GM12878 (cell line): ENCODE measurements around the gene SSC4D. TPM values are rescaled to one million over a fixed set of nuclear protein-coding genes. Genes with fewer than 3 reads are reported as not detected.

Experiments used
- ATAC-seq: fragments of 200-7000 bp; cut with Tn5 transposase; 3 replicates; pipeline ENCODE4 v1.9.1; 2020; ENCODE audit warnings: mild to moderate bottlenecking, moderate library complexity
- BruUV-seq: library from RNA; stranded (reverse); fragments of 400-500 nt; replicated peaks from 2 replicates; lab custom pipeline; 2021; lab: Mats Ljungman, UMichigan
- CTCF ChIA-PET: fragments of 300-600 bp; sonication (Branson Sonifier 250); formaldehyde crosslinking; extraction: SDS; loops from one replicate; lab custom pipeline; 2021; ENCODE audit warnings: inconsistent platforms; lab: Yijun Ruan, JAX
- POLR2A ChIA-PET: fragments of 350-600 bp; formaldehyde crosslinking; extraction: SDS; loops from one replicate; lab custom pipeline; 2021; ENCODE audit warnings: inconsistent platforms; lab: Charles Lee
- RAD21 ChIA-PET: fragments of 300-600 bp; sonication (Branson Sonifier 250); formaldehyde crosslinking; loops from one replicate; lab custom pipeline; 2023; ENCODE audit warnings: antibody characterized with exemption; ENCODE audit not compliant: unreplicated experiment; lab: Charles Lee
- SMC1A ChIA-PET: fragments of 300-600 bp; sonication (Branson Sonifier 250); formaldehyde crosslinking; loops from one replicate; lab custom pipeline; 2023; ENCODE audit not compliant: unreplicated experiment, uncharacterized antibody; lab: Charles Lee
- DNase-seq: peaks from one replicate; pipeline ENCODE4 v3.0.0-alpha.2; 2011; ENCODE audit warnings: low read depth, low spot score
- FAIRE-seq: peaks from 3 replicates; lab custom pipeline; 2011; peaks lifted over from hg19 to GRCh38; lab: Jason Lieb, UNC
- H2AFZ ChIP-seq: 2 replicates; pipeline ENCODE4 v1.6.0; 2011; ENCODE audit warnings: low read depth, low read length, control low read depth; ENCODE audit not compliant: control insufficient read depth
- H3K27ac ChIP-seq: 2 replicates; pipeline ENCODE4 v1.5.1; 2011; ENCODE audit warnings: control low read depth; ENCODE audit not compliant: control insufficient read depth, insufficient read depth
- H3K27me3 ChIP-seq, 2 experiments: replicated peaks in 1 of 2; 2 replicates each; pipeline versions ENCODE4 v1.6.0 to v1.6.1; 2011; ENCODE audit warnings: low read length in 1 of 2; ENCODE audit not compliant: control insufficient read depth in 2 of 2, insufficient read depth in 2 of 2
- H3K36me3 ChIP-seq, 2 experiments: 2 replicates each; pipeline ENCODE4 v1.5.1; 2011; ENCODE audit warnings: low read length in 1 of 2; ENCODE audit not compliant: control insufficient read depth in 2 of 2, insufficient read depth in 2 of 2
- H3K4me1 ChIP-seq: 2 replicates; pipeline ENCODE4 v1.6.1; 2011; ENCODE audit warnings: mild to moderate bottlenecking, low read length, moderate library complexity, mixed read lengths; ENCODE audit not compliant: control insufficient read depth, insufficient read depth
- H3K4me2 ChIP-seq: 2 replicates; pipeline ENCODE4 v1.6.0; 2011; ENCODE audit warnings: control low read depth; ENCODE audit not compliant: control insufficient read depth, insufficient read depth
- H3K4me3 ChIP-seq: fragments of 200-600 bp; sonication (generic); 2 replicates; pipeline ENCODE4 v1.5.1; 2016
- H3K79me2 ChIP-seq: 2 replicates; pipeline ENCODE4 v1.6.0; 2011; ENCODE audit warnings: low read length; ENCODE audit not compliant: control insufficient read depth, insufficient read depth
- H3K9ac ChIP-seq: 2 replicates; pipeline ENCODE4 v1.8.0; 2011; ENCODE audit warnings: low read length, control low read depth, mixed read lengths; ENCODE audit not compliant: control insufficient read depth, insufficient read depth
- H3K9me3 ChIP-seq: replicated peaks from 3 replicates; pipeline ENCODE4 v1.5.1; 2011; ENCODE audit warnings: mild to moderate bottlenecking, low read length; ENCODE audit not compliant: control insufficient read depth, insufficient read depth
- H4K20me1 ChIP-seq: 2 replicates; pipeline ENCODE4 v1.6.0; 2011; ENCODE audit not compliant: control insufficient read depth, insufficient read depth
- BACH1 ChIP-seq: fragments of 450-650 bp; IDR thresholded peaks from 2 replicates; pipeline ENCODE4 v1.6.1; 2017; ENCODE audit warnings: mild to moderate bottlenecking, borderline replicate concordance
- BRCA1 ChIP-seq: IDR thresholded peaks from 2 replicates; pipeline ENCODE4 v1.6.1; 2011; ENCODE audit warnings: low read depth, low read length, improper control_type of control experiment
- EGR1 ChIP-seq, 2 experiments: IDR thresholded peaks; 1 replicate in 1 of 2; 2 replicates in 1 of 2; pipeline ENCODE4 v1.6.1; 2011 to 2012; ENCODE audit warnings: low read depth in 2 of 2, low read length in 2 of 2, borderline replicate concordance in 1 of 2, mild to moderate bottlenecking in 1 of 2, moderate library complexity in 1 of 2
- IKZF2 ChIP-seq, 2 experiments: fragments of 450-650 bp; IDR thresholded peaks; 2 replicates each; pipeline ENCODE4 v1.6.1; 2017; ENCODE audit warnings: mild to moderate bottlenecking in 2 of 2, moderate library complexity in 2 of 2
- MTA2 ChIP-seq: fragments of 450-650 bp; IDR thresholded peaks from 2 replicates; pipeline ENCODE4 v1.6.1; 2016; ENCODE audit warnings: low read depth, mild to moderate bottlenecking, moderate library complexity
- POLR2AphosphoS5 ChIP-seq: IDR thresholded peaks from 2 replicates; pipeline ENCODE4 v1.6.1; 2011; ENCODE audit warnings: mild to moderate bottlenecking, low read length, inconsistent platforms
- SMARCA5 ChIP-seq: fragments of 450-650 bp; IDR thresholded peaks from 2 replicates; pipeline ENCODE4 v1.6.1; 2017; ENCODE audit warnings: mild to moderate bottlenecking
- TAF1 ChIP-seq: IDR thresholded peaks from 2 replicates; pipeline ENCODE4 v1.6.1; 2011; ENCODE audit warnings: mild to moderate bottlenecking, low read depth, low read length, borderline replicate concordance
- USF1 ChIP-seq: IDR thresholded peaks from 2 replicates; pipeline ENCODE4 v1.6.1; 2011; ENCODE audit warnings: borderline replicate concordance, low read depth, mild to moderate bottlenecking, moderate library complexity, mixed read lengths, low read length; ENCODE audit not compliant: insufficient read depth; ENCODE audit errors: extremely low read length
- YBX1 ChIP-seq: fragments of 450-650 bp; IDR thresholded peaks from 2 replicates; pipeline ENCODE4 v1.6.1; 2016; ENCODE audit warnings: antibody characterized with exemption
- ZBTB40 ChIP-seq: fragments of 450-650 bp; IDR thresholded peaks from 2 replicates; pipeline ENCODE4 v1.6.1; 2016; ENCODE audit warnings: mild to moderate bottlenecking, moderate library complexity, borderline replicate concordance
- WGBS: methylation state at CpG from one replicate; pipeline ENCODE4 v1.1.6; 2016; ENCODE audit warnings: low lambda C conversion rate; ENCODE audit not compliant: insufficient replicate concordance, insufficient coverage; ENCODE audit errors: missing lambda C conversion rate; 5-methylcytosine and 5-hydroxymethylcytosine counted together
- in situ Hi-C: fragments of 300-500 bp; cut with MboI; formaldehyde crosslinking; loops from 9 replicates; pipeline ENCODE4 v1.14.3; 2018; ENCODE audit warnings: mixed read lengths
- intact Hi-C: fragments of 100-400 bp; cut with micrococcal nuclease; formaldehyde crosslinking; loops from one replicate; pipeline ENCODE4 v1.14.2; 2022; ENCODE audit not compliant: unreplicated experiment
- polyA plus RNA-seq, 11 experiments: library from polyadenylated mRNA; depleted of rRNA in 4 of 11; unstranded in 6 of 11; stranded (reverse) in 5 of 11; fragments of >200 nt; fragmentation: Nextera tagmentation in 4 of 11; fragmentation: Illumina TruSeq in 1 of 11; extraction: Ambion mirVana in 4 of 11; extraction: Trizol in 1 of 11; gene quantifications; 1 replicate in 1 of 11; 2 replicates in 10 of 11; pipeline versions ENCODE4 v1.2.1 to v1.2.3, GENCODE V29; 2011 to 2016; ENCODE audit warnings: inconsistent platforms in 2 of 11, missing spikeins in 2 of 11, low read depth in 1 of 11
- total RNA-seq, 4 experiments: library from RNA; depleted of rRNA in 3 of 4; stranded (reverse); fragments of >200 nt in 3 of 4; fragmentation: Illumina TruSeq in 1 of 4; extraction: Trizol in 1 of 4; gene quantifications; 2 replicates each; pipeline versions ENCODE4 v1.2.1 to v1.2.3, GENCODE V29; 2013 to 2021
- TF ChIP-seq, protein P1 (sequence below): fragments of 150-350 bp; IDR thresholded peaks from 2 replicates; pipeline ENCODE4 v1.6.1; 2014; ENCODE audit warnings: mild to moderate bottlenecking, low read depth, low read length
- TF ChIP-seq, protein P2 (sequence below): fragments of 450-650 bp; formaldehyde crosslinking; IDR thresholded peaks from 2 replicates; pipeline ENCODE4 v1.4.0; 2022; ENCODE audit warnings: mild to moderate bottlenecking, moderate library complexity

Gene SSC4D
- total and polyA plus RNA-seq, 10 of the 15 experiments (the other 5 are each of a cell fraction or from before 2014, with no cell fraction given) = 0.08 to 0.79 (median 0.25) TPM; not detected in 1

- no TSS peak for BruUV-seq
- Histone ChIP-seq H3K27ac (no peak overlapping the region), H3K4me3 (no peak overlapping the region), H3K79me2 (no peaks in the 10 kb centered on the region), H3K36me3 (no peaks in the 10 kb centered on the region), H3K9me3 (no peaks in the 10 kb centered on the region), H3K4me2 (no peak overlapping the region), H3K27me3 (no peaks in the 10 kb centered on the region), H3K9ac (no peak overlapping the region), H4K20me1 (no peaks in the 10 kb centered on the region), H2AFZ (no peak overlapping the region), H3K4me1 (peaks cover 13% of the 10 kb centered on the region)
- intact Hi-C loops (no loop called here), in situ Hi-C loops (no loop called here)
- ATAC-seq (no peak), DNase-seq (no peak), FAIRE-seq (no peak)
- CTCF ChIA-PET = no interaction called here
- POLR2A ChIA-PET = no interaction called here
- TF ChIP-seq, protein P1, sequence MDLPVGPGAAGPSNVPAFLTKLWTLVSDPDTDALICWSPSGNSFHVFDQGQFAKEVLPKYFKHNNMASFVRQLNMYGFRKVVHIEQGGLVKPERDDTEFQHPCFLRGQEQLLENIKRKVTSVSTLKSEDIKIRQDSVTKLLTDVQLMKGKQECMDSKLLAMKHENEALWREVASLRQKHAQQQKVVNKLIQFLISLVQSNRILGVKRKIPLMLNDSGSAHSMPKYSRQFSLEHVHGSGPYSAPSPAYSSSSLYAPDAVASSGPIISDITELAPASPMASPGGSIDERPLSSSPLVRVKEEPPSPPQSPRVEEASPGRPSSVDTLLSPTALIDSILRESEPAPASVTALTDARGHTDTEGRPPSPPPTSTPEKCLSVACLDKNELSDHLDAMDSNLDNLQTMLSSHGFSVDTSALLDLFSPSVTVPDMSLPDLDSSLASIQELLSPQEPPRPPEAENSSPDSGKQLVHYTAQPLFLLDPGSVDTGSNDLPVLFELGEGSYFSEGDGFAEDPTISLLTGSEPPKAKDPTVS = no peak
- TF ChIP-seq IKZF2 (IDR thresholded peaks at IDR 0.05) = no peak
- TF ChIP-seq USF1 = no peak
- TF ChIP-seq BACH1 = no peak
- TF ChIP-seq BRCA1 = no peak
- no peak for TF ChIP-seq EGR1 (IDR thresholded peaks at IDR 0.05; ENCODE audit: borderline replicate concordance in 1 of 2, low read depth in 2 of 2, low read length in 2 of 2)
- TF ChIP-seq ZBTB40 = no peak
- no peak for TF ChIP-seq YBX1
- no peak for TF ChIP-seq POLR2AphosphoS5
- TF ChIP-seq MTA2 = no peak
- TF ChIP-seq, protein P2, sequence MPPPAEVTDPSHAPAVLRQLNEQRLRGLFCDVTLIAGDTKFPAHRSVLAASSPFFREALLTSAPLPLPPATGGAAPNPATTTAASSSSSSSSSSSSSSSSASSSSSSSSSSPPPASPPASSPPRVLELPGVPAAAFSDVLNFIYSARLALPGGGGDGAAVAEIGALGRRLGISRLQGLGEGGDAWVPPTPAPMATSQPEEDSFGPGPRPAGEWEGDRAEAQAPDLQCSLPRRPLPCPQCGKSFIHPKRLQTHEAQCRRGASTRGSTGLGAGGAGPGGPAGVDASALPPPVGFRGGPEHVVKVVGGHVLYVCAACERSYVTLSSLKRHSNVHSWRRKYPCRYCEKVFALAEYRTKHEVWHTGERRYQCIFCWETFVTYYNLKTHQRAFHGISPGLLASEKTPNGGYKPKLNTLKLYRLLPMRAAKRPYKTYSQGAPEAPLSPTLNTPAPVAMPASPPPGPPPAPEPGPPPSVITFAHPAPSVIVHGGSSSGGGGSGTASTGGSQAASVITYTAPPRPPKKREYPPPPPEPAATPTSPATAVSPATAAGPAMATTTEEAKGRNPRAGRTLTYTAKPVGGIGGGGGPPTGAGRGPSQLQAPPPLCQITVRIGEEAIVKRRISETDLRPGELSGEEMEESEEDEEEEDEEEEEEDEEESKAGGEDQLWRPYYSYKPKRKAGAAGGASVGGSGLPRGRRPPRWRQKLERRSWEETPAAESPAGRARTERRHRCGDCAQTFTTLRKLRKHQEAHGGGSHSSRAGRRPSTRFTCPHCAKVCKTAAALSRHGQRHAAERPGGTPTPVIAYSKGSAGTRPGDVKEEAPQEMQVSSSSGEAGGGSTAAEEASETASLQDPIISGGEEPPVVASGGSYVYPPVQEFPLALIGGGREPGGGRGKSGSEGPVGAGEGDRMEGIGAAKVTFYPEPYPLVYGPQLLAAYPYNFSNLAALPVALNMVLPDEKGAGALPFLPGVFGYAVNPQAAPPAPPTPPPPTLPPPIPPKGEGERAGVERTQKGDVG (CRISPR knock-in tag) = no peak
- no peak for TF ChIP-seq TAF1
- TF ChIP-seq SMARCA5 = no peak
- SMC1A ChIA-PET = no interaction called here
- RAD21 ChIA-PET = no interaction called here
- 27% methylated on average over 5 of the region's 5 CpGs for WGBS
Observed at GRCh38 chr7:76427635-76428034, 18.1 kb upstream of the SSC4D start.
